ENCODE data around the gene RSPH1. TPM values are rescaled to one million over a fixed set of nuclear protein-coding genes. Genes with fewer than 3 reads are reported as not detected.

Gene RSPH1
- total RNA-seq, 1 donor from 2014 or later: not detected

GRCh38 chr21:42444745-42445059, 51.3 kb downstream of the RSPH1 start:
- Mint-ChIP-seq H3K27ac (peak overlapping the region; percentile 41), H3K27me3 (no peaks in the 10 kb centered on the region), H3K36me3 (ENCODE audit: low read depth) (peaks cover 77% of the 10 kb centered on the region), H3K4me1 (peaks cover 48% of the 10 kb centered on the region), H3K4me3 (no peak overlapping the region), H3K9me3 (peaks cover 3% of the 10 kb centered on the region)
- DNase-seq: no peak
- intact Hi-C loops (cut with micrococcal nuclease): no loop called here

- Mint-ChIP-seq H3K27me3 (no peaks in the 10 kb centered on the region), H3K4me3 (no peak overlapping the region), H3K27ac (peak overlapping the region; percentile 41), H3K9me3 (peaks cover 5% of the 10 kb centered on the region), H3K36me3 (ENCODE audit: low read depth) (peaks cover 82% of the 10 kb centered on the region), H3K4me1 (peaks cover 51% of the 10 kb centered on the region)
- no peak for DNase-seq
- intact Hi-C loops (cut with micrococcal nuclease): no loop called here
Measured at GRCh38 chr21:42443876-42444744, 51.9 kb downstream of the RSPH1 start.

- Mint-ChIP-seq H3K4me3 (no peak overlapping the region), H3K4me1 (peaks cover 50% of the 10 kb centered on the region), H3K27me3 (no peaks in the 10 kb centered on the region), H3K27ac (peak overlapping the region; percentile 37), H3K9me3 (peaks cover 5% of the 10 kb centered on the region), H3K36me3 (ENCODE audit: low read depth) (peaks cover 88% of the 10 kb centered on the region)
- DNase-seq: no peak
- intact Hi-C loops (cut with micrococcal nuclease): no loop called here
Measured at GRCh38 chr21:42443181-42443785, 52.7 kb downstream of the RSPH1 start.

GRCh38 chr21:42441963-42442362, 54.1 kb downstream of the RSPH1 start:
- intact Hi-C loops (cut with micrococcal nuclease): loop anchor here (2.0 kb wide), 1 partner anchor 27 kb away; no protein-coding TSS in a partner anchor
- Mint-ChIP-seq H3K9me3 (peaks cover 5% of the 10 kb centered on the region), H3K4me3 (no peak overlapping the region), H3K27me3 (no peaks in the 10 kb centered on the region), H3K36me3 (ENCODE audit: low read depth) (peaks cover 86% of the 10 kb centered on the region), H3K27ac (peak overlapping the region; percentile 60), H3K4me1 (peaks cover 49% of the 10 kb centered on the region)
- DNase-seq: no peak

- H3K36me3 Mint-ChIP-seq (ENCODE audit: low read depth): peaks cover 87% of the 10 kb centered on the region
- H3K9me3 Mint-ChIP-seq: peaks cover 12% of the 10 kb centered on the region
- no peak for DNase-seq
- intact Hi-C loops (cut with micrococcal nuclease): loop anchor here (1.0 to 2.0 kb wide), 3 partner anchors 19 to 40 kb away; no protein-coding TSS in a partner anchor
- H3K4me3 Mint-ChIP-seq: peak overlapping the region; percentile 69
- H3K27ac Mint-ChIP-seq: peak overlapping the region; percentile 92
- peaks cover 46% of the 10 kb centered on the region for H3K4me1 Mint-ChIP-seq
- H3K27me3 Mint-ChIP-seq: no peaks in the 10 kb centered on the region
Measured at GRCh38 chr21:42440187-42440792, 55.7 kb downstream of the RSPH1 start.

GRCh38 chr21:42439284-42440186, 56.5 kb downstream of the RSPH1 start:
- intact Hi-C loops (cut with micrococcal nuclease): loop anchor here (1.0 to 2.0 kb wide), 3 partner anchors 18 to 39 kb away; no protein-coding TSS in a partner anchor
- DNase-seq: peak; percentile 67
- Mint-ChIP-seq H3K27ac (peak overlapping the region; percentile 92), H3K9me3 (peaks cover 13% of the 10 kb centered on the region), H3K4me1 (peaks cover 52% of the 10 kb centered on the region), H3K36me3 (ENCODE audit: low read depth) (peaks cover 87% of the 10 kb centered on the region), H3K4me3 (peak overlapping the region; percentile 69), H3K27me3 (no peaks in the 10 kb centered on the region)

- DNase-seq: no peak
- intact Hi-C loops (cut with micrococcal nuclease): no loop called here
- H3K27ac Mint-ChIP-seq: peak overlapping the region; percentile 92
- peaks cover 89% of the 10 kb centered on the region for H3K36me3 Mint-ChIP-seq (ENCODE audit: low read depth)
- H3K4me3 Mint-ChIP-seq: peak overlapping the region; percentile 31
- H3K4me1 Mint-ChIP-seq: peaks cover 60% of the 10 kb centered on the region
- no peaks in the 10 kb centered on the region for H3K27me3 Mint-ChIP-seq
- H3K9me3 Mint-ChIP-seq: peaks cover 13% of the 10 kb centered on the region
Measured at GRCh38 chr21:42438316-42439205, 57.5 kb downstream of the RSPH1 start.

GRCh38 chr21:42437786-42438185, 58.2 kb downstream of the RSPH1 start:
- H3K4me3 Mint-ChIP-seq: no peak overlapping the region
- DNase-seq: no peak
- H3K9me3 Mint-ChIP-seq: peaks cover 13% of the 10 kb centered on the region
- no peaks in the 10 kb centered on the region for H3K27me3 Mint-ChIP-seq
- peak overlapping the region; percentile 92 for H3K27ac Mint-ChIP-seq
- intact Hi-C loops (cut with micrococcal nuclease): no loop called here
- H3K4me1 Mint-ChIP-seq: peaks cover 64% of the 10 kb centered on the region
- H3K36me3 Mint-ChIP-seq (ENCODE audit: low read depth): peaks cover 92% of the 10 kb centered on the region

- intact Hi-C loops (cut with micrococcal nuclease): no loop called here
- no peak for DNase-seq
- no peak overlapping the region for H3K4me3 Mint-ChIP-seq
- H3K4me1 Mint-ChIP-seq: peaks cover 64% of the 10 kb centered on the region
- H3K9me3 Mint-ChIP-seq: peaks cover 16% of the 10 kb centered on the region
- peaks cover 92% of the 10 kb centered on the region for H3K36me3 Mint-ChIP-seq (ENCODE audit: low read depth)
- no peaks in the 10 kb centered on the region for H3K27me3 Mint-ChIP-seq
- H3K27ac Mint-ChIP-seq: no peak overlapping the region
Measured at GRCh38 chr21:42436914-42437313, 59.1 kb downstream of the RSPH1 start.

GRCh38 chr21:42435833-42436232, 60.2 kb downstream of the RSPH1 start:
- no peak for DNase-seq
- Mint-ChIP-seq H3K36me3 (ENCODE audit: low read depth) (peaks cover 96% of the 10 kb centered on the region), H3K4me3 (no peak overlapping the region), H3K27ac (no peak overlapping the region), H3K4me1 (peaks cover 60% of the 10 kb centered on the region), H3K27me3 (no peaks in the 10 kb centered on the region), H3K9me3 (peaks cover 16% of the 10 kb centered on the region)
- intact Hi-C loops (cut with micrococcal nuclease): no loop called here

GRCh38 chr21:42435401-42435800, 60.6 kb downstream of the RSPH1 start:
- Mint-ChIP-seq H3K4me3 (no peak overlapping the region), H3K27me3 (no peaks in the 10 kb centered on the region), H3K4me1 (peaks cover 56% of the 10 kb centered on the region), H3K9me3 (peaks cover 16% of the 10 kb centered on the region), H3K27ac (no peak overlapping the region), H3K36me3 (ENCODE audit: low read depth) (peaks cover 95% of the 10 kb centered on the region)
- no peak for DNase-seq
- intact Hi-C loops (cut with micrococcal nuclease): no loop called here

- H3K36me3 Mint-ChIP-seq (ENCODE audit: low read depth): peaks cover 95% of the 10 kb centered on the region
- H3K27me3 Mint-ChIP-seq: no peaks in the 10 kb centered on the region
- intact Hi-C loops (cut with micrococcal nuclease): no loop called here
- H3K4me1 Mint-ChIP-seq: peaks cover 51% of the 10 kb centered on the region
- no peak overlapping the region for H3K4me3 Mint-ChIP-seq
- DNase-seq: no peak
- peaks cover 15% of the 10 kb centered on the region for H3K9me3 Mint-ChIP-seq
- peak overlapping the region; percentile 70 for H3K27ac Mint-ChIP-seq
Measured at GRCh38 chr21:42434884-42435283, 61.1 kb downstream of the RSPH1 start.
